RPMI7951 (cell line): Measurements from ENCODE around the gene GTF2F2. TPM values are rescaled to one million over a fixed set of nuclear protein-coding genes. Genes with fewer than 3 reads are reported as not detected.

Experiments used
- DNase-seq: peaks from one replicate; pipeline ENCODE4 v3.0.0-alpha.2; 2012; ENCODE audit warnings: low read depth
- total RNA-seq: library from RNA; depleted of rRNA; stranded (reverse); fragments of >200 nt; shearing (Covaris generic); gene quantifications from 2 replicates; pipeline ENCODE4 v1.2.3, GENCODE V29; 2014

GTF2F2 gene
- total RNA-seq, 1 experiment from 2014 or later: 31.7 TPM

DNA sequence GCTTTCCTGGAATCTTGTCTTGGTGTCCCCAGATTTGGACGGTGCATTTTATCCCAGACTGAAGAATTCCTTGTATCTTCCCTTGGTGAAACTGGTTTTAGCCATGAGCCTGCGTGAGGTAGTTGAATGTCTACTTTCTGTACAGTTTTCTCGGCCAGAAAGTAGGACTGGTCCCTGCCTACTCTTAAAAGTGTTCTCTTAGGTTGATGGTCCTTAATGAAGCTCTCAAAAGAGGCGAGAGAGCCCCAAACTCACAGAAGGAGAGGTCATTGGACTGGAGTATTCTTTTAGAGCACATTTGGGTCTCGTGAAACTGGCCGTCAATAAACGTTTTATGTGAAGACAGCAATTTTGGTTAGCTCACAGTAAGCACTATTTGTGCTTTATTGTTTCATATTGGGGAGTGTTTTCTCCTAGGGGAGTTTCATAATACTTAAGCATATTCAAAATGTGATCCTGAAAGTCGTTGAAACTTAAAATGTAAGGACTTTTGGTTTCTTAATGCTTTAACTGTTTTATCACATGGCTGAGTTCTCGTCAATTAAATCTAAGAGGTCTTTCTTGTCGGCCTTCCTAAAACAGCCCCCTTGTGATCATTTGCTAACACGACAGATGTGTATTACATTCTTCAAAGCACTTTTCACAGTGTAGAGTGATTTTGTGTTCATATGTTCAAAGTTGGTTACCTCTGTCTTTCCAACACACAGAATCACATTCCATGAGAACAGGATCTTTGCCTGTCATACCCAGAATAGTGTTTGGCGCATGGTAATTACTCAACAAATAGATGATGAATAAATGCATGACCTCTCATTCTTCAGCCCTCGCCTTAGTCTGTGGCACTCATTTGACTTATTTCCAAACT is 889 bp downstream of the GTF2F2 start:
- peak; percentile 25 for DNase-seq

DNA sequence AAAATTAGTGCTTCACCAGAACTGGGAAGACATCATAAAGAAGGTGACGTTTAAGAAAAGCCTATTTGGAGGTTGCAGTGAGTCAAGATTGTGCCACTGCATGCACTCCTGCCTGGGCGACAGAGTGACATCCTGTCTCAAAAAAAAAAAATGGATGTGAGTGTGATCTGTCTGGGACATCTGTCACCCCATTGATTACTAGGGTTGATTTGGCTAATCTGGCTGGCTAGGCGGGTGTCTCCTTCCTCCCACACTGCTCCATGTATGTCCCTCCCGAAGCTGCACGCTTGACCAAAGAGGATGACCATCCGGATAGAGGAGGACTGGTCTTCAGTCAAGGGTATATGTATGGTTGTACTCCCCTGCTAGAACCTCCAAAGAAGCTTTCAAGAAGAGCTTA is 2.6 kb downstream of the GTF2F2 start:
- DNase-seq: no peak

DNA sequence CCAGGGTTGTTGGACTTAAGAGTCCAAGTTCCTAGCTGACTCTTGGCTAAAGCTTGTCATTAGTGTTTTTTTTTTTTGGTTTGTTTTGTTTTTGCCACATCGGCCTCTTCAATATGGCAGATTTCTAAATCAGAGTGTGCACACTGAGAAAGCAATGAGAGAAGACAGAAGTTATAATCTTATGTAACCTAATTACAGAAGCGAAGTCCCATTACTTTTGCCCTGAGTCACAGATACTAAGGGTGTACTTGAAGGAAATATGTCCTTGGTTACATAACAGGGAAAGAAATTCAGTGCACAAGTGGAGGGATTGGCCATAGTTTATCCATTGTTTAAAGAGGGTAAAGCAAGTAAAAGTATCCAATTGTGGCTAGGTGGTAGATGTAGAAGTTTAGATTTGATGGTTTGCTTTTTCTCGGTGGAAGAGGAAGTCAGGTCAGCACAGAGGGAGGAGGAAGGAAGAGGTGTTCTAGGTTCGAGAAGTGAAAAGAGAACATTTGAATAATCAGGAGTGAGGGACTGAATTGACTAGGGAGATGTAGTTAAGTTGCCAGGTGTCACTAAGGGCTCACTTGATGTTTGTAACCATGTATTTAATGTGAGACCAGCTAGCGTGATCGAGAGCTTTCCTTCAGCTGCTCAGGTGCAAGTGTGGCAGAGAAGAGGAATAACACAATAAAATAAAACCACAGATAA is 12.2 kb downstream of the GTF2F2 start:
- no peak for DNase-seq

DNA sequence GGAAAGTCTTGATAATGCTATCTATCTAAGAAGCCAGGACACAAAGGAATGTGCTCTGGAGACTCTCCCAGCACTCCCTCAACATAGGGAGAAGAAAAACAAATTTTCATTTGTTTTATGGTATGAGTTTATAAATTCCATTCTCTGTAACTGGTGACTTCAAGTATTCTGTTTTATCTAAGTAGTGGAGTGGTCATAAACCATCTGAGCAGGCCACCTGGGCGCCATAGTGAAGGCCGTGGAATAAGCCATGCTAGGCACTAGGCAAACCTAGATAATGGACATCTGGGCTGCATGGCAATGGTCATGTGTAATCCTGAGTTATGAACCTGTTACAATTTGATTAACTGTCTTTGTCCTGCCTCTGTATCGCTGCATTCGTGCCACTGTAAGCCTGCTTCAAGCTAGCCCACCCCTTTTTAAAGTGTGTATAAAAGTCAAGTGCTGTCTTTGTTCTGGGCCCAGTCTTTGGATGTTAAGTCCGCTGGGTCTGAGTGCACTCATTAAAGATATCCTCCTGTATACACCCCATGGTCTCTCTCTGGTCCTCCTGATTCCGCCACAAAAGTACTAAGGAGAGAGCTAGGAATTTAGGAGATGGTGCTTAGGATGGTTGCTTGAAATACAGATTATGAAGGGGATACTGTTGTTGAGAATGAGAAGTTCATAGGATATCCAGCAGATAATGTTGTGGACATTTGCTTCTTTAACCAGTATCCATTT is 13.2 kb downstream of the GTF2F2 start:
- no peak for DNase-seq

DNA sequence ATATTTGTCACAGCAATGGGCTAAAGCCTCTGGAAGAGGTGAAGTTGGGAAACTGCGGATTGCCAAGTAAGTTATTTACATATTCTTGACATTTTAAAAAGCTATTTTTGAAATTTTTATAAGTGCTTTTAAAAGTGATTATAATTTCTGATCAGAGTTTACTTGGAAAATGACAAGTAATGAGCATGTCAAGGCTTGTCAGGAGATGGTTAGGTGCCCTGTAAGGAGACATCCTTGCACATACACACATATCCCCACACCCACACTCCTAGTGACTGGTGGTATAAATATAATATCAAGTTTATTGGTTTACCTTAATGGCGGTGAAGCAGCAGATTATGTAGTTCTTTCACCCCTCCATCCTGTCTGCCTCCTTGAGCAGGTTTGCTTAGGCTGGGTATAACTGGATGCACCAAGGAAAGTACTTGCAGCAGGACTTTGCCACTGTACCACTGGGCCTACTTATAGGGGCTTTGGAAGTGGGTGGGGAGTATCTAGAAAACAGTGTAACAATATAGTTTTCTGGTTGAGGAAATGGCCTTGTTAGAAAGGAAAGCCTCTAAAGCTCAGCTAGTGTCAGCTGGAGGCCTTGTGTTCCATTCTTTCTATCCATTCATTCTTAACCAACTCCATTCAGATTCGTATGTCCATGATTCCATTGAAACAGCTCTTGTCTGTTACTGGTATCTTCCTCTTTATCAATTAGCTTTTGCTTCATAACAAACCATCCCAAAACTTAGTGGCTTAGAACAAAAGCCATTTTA is 16.6 kb downstream of the GTF2F2 start:
- DNase-seq: no peak

DNA sequence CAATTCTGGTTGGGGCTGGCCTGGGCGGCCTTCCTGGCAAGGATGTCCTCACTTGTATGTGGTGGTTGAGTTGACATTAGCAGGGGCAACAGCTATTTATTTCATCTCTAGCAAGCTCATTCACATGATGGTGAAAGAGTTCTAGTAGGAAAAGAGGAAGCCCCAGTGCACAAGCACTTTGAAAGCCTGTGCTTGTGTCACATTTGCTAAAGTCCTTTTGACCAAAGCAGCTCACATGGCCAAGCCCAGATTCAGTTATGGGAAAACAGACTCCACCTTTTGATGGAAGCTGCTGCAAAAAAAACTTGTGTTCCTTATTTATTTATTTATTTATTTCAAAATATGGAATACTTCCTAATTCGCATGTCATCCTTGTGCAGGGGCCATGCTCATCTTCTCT is 17.2 kb downstream of the GTF2F2 start:
- DNase-seq: no peak

DNA sequence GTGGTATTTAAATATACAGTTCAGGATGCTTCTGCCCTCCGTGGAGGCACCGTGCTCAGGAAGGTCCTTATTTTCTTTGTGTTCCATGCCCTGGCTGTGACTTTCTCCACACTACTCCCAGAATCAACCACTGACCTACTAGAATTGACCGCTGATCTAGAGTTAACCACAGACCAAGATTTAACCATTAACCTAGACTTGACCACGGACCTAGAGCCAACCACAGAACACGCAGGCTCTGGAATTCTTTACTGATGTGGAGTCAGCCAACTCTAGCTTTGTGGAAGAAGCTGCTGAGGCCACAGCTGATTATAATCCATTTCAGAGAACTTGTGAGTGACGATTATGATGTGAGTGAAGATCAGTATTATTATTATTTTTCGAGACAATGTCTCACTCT is 18.0 kb downstream of the GTF2F2 start:
- no peak for DNase-seq

DNA sequence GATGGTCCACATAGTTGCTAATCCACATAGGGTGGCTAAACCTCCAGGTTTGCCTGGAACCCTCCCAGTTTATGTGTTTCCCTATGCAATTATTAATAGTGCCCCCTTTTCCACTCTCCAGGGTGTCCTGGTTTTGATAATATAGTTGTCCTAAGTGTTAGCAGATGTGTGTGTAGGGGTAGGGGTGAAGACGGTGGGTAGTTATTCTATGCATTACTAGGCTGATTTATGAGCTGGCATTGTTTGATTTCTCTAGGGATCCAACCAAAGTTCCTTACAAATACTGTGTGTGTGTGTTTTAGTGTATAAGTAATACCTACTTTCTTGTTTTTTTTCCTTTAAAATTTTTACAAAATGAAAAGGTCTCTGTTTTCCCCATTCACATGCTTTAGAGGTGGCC is 21.1 kb downstream of the GTF2F2 start:
- DNase-seq: no peak

DNA sequence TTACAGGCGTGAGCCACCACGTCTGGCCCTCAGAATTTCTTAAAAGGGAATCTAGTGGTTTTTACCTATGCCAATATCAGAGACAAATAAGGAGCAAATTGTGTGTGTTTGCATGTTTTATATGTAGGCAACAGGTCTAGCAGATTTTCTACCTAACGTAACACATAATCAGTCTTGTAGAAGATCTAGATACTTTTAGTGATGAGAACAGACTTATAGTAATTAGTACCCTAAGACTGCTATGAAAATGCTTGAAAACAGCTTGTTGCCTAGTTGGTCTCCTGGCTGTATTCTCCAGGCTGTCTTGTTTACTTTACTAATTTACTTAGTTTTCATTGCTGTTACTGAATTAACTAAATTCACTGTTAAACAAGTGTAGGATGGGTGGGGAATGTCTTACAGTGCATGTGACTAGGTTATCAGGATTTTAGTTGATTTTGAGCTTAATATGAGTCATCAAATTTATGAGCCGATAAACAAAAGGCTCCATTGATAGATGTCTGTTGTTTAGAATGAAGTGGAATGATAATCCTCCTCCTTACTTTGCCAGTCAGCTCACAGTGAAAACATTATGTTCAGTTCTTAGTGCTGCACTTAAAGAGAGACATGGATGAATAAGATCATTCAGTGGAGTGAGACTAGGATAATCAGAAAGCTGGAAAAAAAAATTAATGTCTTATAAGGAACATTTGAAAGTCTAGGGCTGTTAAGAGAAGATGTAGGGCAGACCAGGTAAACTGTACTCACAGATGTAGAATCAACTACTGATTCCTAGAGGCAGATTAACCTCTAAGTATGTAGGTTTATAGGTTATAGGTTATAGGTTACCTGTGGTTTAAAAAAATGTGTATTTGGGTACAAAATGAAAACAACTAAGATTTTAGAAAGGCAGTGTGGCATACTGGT is 22.4 kb downstream of the GTF2F2 start:
- peak; percentile 55 for DNase-seq

DNA sequence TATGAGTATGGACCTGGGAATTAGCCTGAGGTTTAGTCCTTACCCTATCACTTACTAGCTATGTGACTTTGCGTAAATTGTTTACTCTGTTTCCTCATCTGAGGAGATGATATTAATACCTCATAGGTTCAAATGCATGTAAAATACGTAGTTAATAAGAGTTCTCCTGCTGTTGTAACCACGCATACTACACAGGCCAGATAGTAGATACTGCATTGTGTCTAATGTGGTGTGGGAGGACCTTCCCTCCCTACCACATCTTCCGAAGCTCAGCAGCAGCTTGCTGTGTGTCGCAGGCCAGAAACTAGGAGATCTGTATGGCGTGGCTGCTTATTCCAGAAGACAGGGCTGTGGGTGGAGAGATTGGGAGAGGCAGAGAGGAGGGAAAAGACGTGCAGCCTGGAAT is 23.0 kb downstream of the GTF2F2 start:
- no peak for DNase-seq

DNA sequence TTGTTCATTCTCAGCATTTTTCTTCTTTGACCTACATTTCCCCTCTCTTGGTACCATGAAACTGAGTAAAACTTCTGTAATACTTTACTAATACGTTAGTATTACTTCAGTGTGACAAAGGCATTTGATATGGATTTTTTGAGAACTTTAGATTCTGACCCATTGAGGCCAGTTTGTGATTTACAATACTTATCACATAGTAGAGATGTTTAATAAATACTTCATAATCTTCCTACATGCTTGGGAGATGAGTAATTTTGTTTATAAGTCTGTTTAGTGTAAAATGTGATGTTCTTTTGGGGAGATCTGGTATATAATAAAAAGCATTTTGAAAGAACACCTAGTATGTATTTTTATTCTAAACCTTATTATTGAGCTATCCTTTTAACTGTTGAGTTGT is 29.7 kb downstream of the GTF2F2 start:
- no peak for DNase-seq

DNA sequence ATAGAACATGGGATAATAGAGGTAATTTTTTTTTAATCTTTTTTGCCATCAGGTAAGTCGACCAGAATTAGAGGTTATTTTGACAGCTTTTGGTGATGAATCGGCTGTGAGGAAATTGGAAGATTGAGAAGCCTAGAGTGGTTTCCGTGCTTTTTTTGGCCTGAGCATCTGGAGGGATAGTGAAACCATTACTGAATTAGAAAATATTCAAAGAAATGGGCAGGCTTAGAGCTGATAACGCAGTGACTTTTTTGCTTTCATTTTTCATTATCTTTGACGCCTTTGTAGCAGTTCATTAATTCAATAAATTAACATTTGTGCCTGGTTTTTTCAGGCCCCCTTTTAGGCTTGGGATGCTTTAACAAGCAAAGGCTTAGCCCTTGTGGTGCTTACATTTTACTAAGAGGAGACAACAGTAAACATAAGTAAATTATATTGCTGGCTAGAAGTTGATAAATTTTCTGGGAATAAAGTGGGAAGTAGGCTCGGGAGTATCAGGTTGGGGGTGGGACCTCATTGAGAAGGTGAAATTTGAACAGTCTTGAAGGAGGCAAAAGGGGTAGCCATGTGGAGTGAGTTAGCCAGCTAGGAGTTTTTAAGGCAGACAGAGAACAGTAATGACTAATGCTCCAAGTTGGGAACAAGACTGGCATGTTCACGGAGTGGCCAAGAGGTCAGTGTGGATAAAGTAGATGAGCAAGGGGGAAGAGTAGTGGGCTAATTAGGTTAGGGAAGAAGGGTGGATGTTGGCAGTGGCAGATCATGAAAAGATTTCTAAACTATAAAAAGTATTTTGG is 36.5 kb downstream of the GTF2F2 start:
- no peak for DNase-seq

DNA sequence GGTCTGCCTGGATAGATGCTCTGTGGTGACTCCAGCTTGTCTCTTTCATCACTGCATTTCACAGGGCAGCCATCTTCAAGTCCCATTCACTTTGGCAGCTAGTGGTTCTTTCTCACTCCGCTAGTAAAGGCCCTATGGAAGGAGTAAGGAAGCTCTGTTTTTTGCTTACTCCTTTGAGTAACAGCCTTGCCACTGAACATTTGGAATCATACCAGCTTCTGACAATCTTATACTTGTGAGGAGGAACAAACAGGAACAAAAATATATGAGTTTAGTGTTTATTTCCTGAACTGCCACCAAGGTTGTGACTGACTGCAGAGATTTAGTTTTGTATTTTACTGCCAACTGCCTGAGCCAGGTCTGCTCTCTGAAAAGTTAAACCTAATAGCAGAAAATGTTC is 41.9 kb downstream of the GTF2F2 start:
- DNase-seq: no peak

DNA sequence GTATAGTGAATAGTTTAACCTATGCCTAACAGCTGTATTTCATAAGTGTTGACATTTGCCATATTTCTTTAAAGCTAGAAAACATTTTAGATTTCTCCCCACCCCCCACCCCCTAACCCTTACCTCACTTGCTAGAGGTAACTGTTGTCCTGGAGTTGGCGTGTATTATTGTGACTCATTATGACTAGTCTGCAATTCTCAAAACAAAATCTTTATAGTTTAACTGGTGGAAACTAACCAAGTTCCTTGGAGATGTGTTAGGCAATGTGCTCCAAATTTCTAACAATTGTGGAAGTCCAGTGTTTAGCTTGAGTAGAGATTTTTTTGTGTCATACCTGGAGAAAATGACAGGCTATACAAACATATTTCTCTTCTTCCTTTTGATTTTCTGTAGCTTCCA is 42.5 kb downstream of the GTF2F2 start:
- peak; percentile 77 for DNase-seq

DNA sequence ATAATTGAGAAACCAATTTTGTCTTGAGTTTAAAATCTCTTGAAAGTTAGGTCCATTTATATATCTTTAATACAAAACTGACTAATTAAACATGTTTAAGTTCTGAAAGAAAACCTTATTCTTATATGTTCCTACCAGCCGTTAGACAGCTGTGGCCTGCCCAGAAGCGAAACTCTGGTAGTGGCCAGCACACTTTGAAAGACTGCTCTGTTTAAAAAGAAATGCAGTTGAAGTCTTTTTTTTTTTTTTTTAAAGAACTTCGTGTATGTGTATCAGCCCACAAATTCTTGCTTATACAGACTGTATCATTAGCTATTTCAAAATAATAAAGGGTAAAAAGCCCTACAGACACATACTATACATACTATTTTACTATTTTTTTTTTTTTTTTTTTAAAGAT is 46.5 kb downstream of the GTF2F2 start:
- no peak for DNase-seq

DNA sequence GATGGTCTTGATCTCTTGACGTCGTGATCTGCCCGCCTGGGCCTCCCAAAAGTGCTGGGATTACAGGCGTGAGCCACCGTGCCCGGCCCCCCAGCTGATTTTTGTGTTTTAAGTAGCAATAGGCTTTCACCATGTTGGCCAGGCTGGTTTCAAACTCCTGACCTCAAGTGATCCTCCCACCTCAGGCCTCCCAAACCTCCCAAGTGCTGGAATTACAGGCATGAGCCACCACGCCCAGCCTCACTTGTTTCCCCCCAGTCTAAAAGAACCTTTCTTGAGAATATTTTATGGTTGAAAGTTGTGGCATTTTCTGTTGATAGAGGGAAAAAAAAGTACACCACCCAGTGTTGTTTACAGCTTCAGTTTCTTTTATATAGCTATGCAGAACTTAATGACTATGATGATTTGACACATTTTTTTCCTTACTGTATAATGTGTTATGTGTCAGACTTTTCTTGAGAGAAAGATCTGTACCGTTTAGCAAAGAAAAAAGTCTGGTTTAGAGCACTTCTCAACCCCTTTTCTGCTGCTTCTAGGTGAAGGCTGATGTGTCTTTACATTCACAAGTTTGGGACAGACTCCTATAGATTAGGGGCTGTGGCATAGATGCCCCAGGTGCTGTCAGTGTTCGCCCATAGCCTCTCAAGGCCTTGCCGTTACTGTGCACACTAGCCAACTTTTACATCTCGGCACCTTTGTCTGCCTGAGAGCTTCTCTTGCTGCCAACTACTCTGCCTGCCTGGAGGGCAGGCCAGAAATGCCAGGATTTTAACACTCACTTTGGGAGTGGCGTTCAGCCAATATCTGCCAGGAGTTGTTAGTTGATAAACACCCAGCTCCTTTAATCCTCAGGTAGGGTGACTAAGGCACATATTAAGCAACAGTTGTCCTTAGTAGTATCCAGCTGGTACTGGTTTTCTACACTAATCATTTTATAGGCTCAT is 47.6 kb downstream of the GTF2F2 start:
- peak; percentile 49 for DNase-seq

DNA sequence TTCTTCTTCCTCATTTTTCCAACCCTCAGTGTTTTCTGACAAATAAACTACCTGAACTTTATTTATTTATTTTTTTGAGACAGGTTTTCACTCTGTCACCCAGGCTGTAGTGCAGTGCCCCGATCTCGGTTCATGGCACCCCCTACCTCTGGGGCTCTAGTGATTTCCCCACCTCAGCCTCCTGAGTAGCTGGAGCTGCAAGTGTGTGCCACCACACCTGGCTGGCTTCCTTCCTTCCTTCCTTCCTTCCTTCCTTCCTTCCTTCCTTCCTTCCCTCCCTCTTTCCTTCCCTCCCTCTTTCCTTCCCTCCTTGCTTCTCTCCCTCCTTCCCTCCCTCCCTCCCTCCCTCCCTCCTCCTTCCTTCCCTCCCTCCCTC is 48.2 kb downstream of the GTF2F2 start:
- DNase-seq: no peak

DNA sequence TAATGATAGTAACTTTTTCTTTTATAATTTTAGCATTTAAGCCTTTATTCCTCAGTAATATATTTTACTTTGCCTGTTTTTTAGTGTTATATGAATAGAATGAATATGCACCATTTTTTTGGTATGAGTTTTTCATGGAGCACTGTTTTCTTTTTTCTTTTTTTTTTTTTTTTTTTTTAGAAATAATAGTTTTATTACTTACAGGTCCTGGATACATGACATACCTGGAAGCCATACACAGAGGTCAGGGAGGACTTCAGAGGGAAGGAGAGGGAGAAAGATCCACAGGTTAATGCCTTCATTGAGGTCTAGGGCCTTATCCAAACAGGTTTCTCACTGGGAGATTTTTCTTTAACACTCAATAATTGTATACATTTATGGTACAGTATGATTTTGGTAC is 54.2 kb downstream of the GTF2F2 start:
- DNase-seq: no peak
